KMS-11 (cell line): Measurements from ENCODE around the gene CDK11A.
"Not testable (repeated sequence)": the region's sequence is repeated elsewhere in the genome, so short reads cannot be mapped to it uniquely, and the experiment has no call there.

ENCODE experiments used
- H2AFZ ChIP-seq: fragments of 200-600 bp; sonication (generic); 2 replicates; pipeline ENCODE4 v1.6.1; 2016; ENCODE audit warnings: antibody characterized with exemption, mixed run types, low read depth
- H3K27ac ChIP-seq: fragments of 200-600 bp; sonication (generic); 2 replicates; pipeline ENCODE4 v1.6.1; 2016; ENCODE audit warnings: mild to moderate bottlenecking, mixed run types
- H3K27me3 ChIP-seq: fragments of 200-600 bp; sonication (generic); 2 replicates; pipeline ENCODE4 v1.6.1; 2017; ENCODE audit warnings: mild to moderate bottlenecking, low read depth, mixed run types, moderate library complexity; ENCODE audit not compliant: insufficient read depth
- H3K36me3 ChIP-seq: fragments of 200-600 bp; sonication (generic); 2 replicates; pipeline ENCODE4 v1.6.1; 2017; ENCODE audit warnings: mild to moderate bottlenecking, mixed run types; ENCODE audit not compliant: insufficient read depth
- H3K4me1 ChIP-seq: fragments of 200-600 bp; sonication (generic); 2 replicates; pipeline ENCODE4 v1.6.1; 2016; ENCODE audit warnings: mild to moderate bottlenecking, low read depth, mixed run types; ENCODE audit not compliant: poor library complexity, severe bottlenecking
- H3K4me2 ChIP-seq: fragments of 200-600 bp; sonication (generic); 2 replicates; pipeline ENCODE4 v1.7.0; 2016; ENCODE audit warnings: mild to moderate bottlenecking, mixed run types
- H3K4me3 ChIP-seq: fragments of 200-600 bp; sonication (generic); IDR thresholded peaks from 2 replicates; pipeline ENCODE4 v1.6.1; 2017; ENCODE audit warnings: low read depth, low read length, mixed read lengths; ENCODE audit not compliant: insufficient read depth
- H3K79me2 ChIP-seq: fragments of 200-600 bp; sonication (generic); 2 replicates; pipeline ENCODE4 v1.6.1; 2016; ENCODE audit warnings: low read depth, mixed run types; ENCODE audit not compliant: insufficient read depth
- H3K9ac ChIP-seq: fragments of 200-600 bp; sonication (generic); 2 replicates; pipeline ENCODE4 v1.6.1; 2016; ENCODE audit warnings: mild to moderate bottlenecking, mixed run types
- H4K20me1 ChIP-seq: fragments of 200-600 bp; sonication (generic); 2 replicates; pipeline ENCODE4 v1.6.1; 2016; ENCODE audit warnings: mild to moderate bottlenecking, mixed run types; ENCODE audit not compliant: insufficient read depth
- CTCF ChIP-seq: fragments of 200-600 bp; sonication (generic); conservative IDR thresholded peaks from 2 replicates; pipeline ENCODE4 v1.6.1; 2017; ENCODE audit warnings: low read depth, mild to moderate bottlenecking, antibody characterized with exemption, low read length, moderate library complexity, mixed read lengths

CDK11A gene

GRCh38 chr1:1724035-1724864 is at the start of gene CDK11A:
Gene CDK11A, minus strand, starts transcription at chr1:1724357. Its CDS starts 1,539 bp downstream, at chr1:1722818.
- peak within 1 kb of the TSS; percentile 36; the same call in 1 of the 2 replicates for H3K4me2 ChIP-seq
- peak within 1 kb of the TSS; percentile 53; the same call in 1 of the 2 replicates for H3K9ac ChIP-seq
- not testable (repeated sequence) for H3K36me3 ChIP-seq, H3K4me1 ChIP-seq, H3K79me2 ChIP-seq, H3K4me3 ChIP-seq, H4K20me1 ChIP-seq, H3K27me3 ChIP-seq
- peak; percentile 37; the same call in 1 of the 2 replicates for TF ChIP-seq CTCF
- peak within 1 kb of the TSS; percentile 42; the same call in 1 of the 2 replicates for H2AFZ ChIP-seq
- H3K27ac ChIP-seq = peak within 1 kb of the TSS; percentile 57

- Histone ChIP-seq H3K9ac (no peak overlapping the region), H4K20me1 (peaks cover 19% of the 10 kb centered on the region; the same call in 1 of the 2 replicates)
- TF ChIP-seq CTCF = no peak
These were observed 49.7 kb upstream of the CDK11A start for GRCh38 chr1:1773874-1774273.

GRCh38 chr1:1771096-1771495 is 46.9 kb upstream of the CDK11A start:
- H4K20me1 ChIP-seq = peaks cover 28% of the 10 kb centered on the region

More at GRCh38 chr1:1773874-1774273, 49.7 kb upstream of the CDK11A start:
- peaks cover 28% of the 10 kb centered on the region for H3K4me1 ChIP-seq
- H3K36me3 ChIP-seq = peaks cover 14% of the 10 kb centered on the region; the same call in 1 of the 2 replicates
- no peaks in the 10 kb centered on the region for H3K27me3 ChIP-seq
- H3K27ac ChIP-seq = no peak overlapping the region
- H3K79me2 ChIP-seq = peaks cover 91% of the 10 kb centered on the region
- H3K4me2 ChIP-seq = no peak overlapping the region
- H3K4me3 ChIP-seq = no peak overlapping the region
- no peak overlapping the region for H2AFZ ChIP-seq

GRCh38 chr1:1770102-1770501 is 45.9 kb upstream of the CDK11A start:
- Histone ChIP-seq H2AFZ (no peak overlapping the region), H3K4me1 (peaks cover 5% of the 10 kb centered on the region), H3K9ac (no peak overlapping the region), H3K4me2 (no peak overlapping the region), H3K27me3 (no peaks in the 10 kb centered on the region), H4K20me1 (peaks cover 22% of the 10 kb centered on the region), H3K27ac (no peak overlapping the region), H3K4me3 (no peak overlapping the region), H3K36me3 (peaks cover 14% of the 10 kb centered on the region; the same call in 1 of the 2 replicates), H3K79me2 (peaks cover 96% of the 10 kb centered on the region)
- TF ChIP-seq CTCF = no peak

More at GRCh38 chr1:1771096-1771495, 46.9 kb upstream of the CDK11A start:
- H3K9ac ChIP-seq = no peak overlapping the region
- no peak overlapping the region for H2AFZ ChIP-seq
- H3K36me3 ChIP-seq = peaks cover 14% of the 10 kb centered on the region; the same call in 1 of the 2 replicates
- H3K27ac ChIP-seq = no peak overlapping the region
- no peak overlapping the region for H3K4me2 ChIP-seq
- H3K27me3 ChIP-seq = no peaks in the 10 kb centered on the region
- TF ChIP-seq CTCF = no peak
- H3K79me2 ChIP-seq = peaks cover 99% of the 10 kb centered on the region
- no peak overlapping the region for H3K4me3 ChIP-seq
- H3K4me1 ChIP-seq = peaks cover 15% of the 10 kb centered on the region
